Measurements from ENCODE around the gene MTRF1L. TPM values are rescaled to one million over a fixed set of nuclear protein-coding genes. Genes with fewer than 3 reads are reported as not detected.

The MTRF1L gene
- total and polyA plus RNA-seq, 9 donors, result 13.6 to 20.5 (median 15.9) TPM

DNA sequence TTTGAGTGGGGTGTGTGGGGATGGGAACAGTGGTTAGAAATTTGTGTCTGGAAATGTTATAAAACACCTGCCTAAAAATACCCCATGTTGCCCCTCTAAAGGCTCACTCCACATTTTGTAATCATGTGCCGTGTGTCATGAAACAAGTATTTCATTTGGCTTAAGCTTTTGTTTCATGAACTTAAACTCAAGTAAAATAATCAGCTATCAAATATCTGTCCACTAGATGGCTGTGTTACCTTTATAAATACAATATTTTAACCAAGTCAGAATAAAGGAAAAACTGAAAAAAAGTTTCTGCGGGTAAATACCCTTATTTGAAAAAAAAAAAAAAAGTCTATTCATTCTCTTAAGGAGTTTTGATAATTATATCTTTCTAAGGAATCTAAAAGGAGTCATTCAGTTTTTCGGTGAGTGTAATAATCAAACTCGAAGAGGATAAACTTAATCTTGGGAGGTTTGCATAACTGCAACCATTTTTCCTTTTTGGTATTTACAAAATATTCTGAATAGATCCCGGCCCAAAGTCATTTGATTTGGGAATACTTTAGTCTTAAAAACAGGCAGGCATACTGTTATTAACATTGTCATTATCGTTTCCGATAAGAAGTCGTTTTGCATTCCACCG, 29.9 kb upstream of the MTRF1L start:
- Histone ChIP-seq H3K4me1 (ENCODE audit: control insufficient read depth, insufficient read depth, low read length) (no peaks in the 10 kb centered on the region), H3K9me3 (replicated peaks; ENCODE audit: control insufficient read depth, low read depth, low read length) (no peaks in the 10 kb centered on the region), H3K36me3 (ENCODE audit: control insufficient read depth, insufficient read depth, low read length) (no peaks in the 10 kb centered on the region), H3K27me3 (ENCODE audit: control insufficient read depth, insufficient read depth, low read length) (no peaks in the 10 kb centered on the region), H3K4me3 (ENCODE audit: low read length) (no peak overlapping the region), H3K27ac (ENCODE audit: low read length) (no peak overlapping the region)
- peak; percentile 53 for DNase-seq
- WGBS (ENCODE audit: insufficient coverage), result no CpG with 5 or more reads among the region's 9 CpGs

DNA sequence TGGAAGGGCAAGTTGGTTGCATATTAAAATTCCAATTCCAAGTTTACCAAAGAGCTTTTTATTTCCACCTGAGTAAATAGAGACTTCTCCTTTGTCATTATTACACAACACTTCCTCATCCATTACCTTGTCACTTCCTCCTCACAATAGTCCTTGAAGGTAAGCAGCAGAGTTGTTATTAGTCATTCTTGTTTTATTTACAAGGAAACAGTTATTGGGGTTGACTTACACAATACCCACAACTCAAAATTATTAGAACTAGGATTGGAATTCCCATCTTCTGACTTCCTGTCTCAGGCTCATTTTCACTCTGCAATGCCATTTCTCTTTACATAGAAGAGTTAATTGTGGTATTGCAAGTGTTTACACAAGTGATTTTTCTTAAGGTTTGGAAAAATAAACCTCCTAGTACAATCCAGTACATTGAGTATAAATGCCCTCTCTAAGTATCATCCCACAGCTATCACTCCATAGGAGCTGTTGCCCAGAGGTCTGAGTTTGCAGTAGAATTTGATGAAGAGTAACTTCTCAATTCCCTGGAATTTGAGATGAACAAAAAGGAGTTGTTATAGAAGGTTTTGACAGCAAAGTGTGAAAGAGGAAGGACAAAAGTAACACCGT, 28.9 kb upstream of the MTRF1L start:
- no peaks in the 10 kb centered on the region for H3K9me3 ChIP-seq (replicated peaks; ENCODE audit: control insufficient read depth, low read depth, low read length)
- no peaks in the 10 kb centered on the region for H3K27me3 ChIP-seq (ENCODE audit: control insufficient read depth, insufficient read depth, low read length)
- H3K4me1 ChIP-seq (ENCODE audit: control insufficient read depth, insufficient read depth, low read length), result no peaks in the 10 kb centered on the region
- H3K36me3 ChIP-seq (ENCODE audit: control insufficient read depth, insufficient read depth, low read length), result no peaks in the 10 kb centered on the region
- no peak overlapping the region for H3K27ac ChIP-seq (ENCODE audit: low read length)
- H3K4me3 ChIP-seq (ENCODE audit: low read length), result no peak overlapping the region
- DNase-seq, result no peak
- no CpG with 5 or more reads among the region's 1 CpG for WGBS (ENCODE audit: insufficient coverage)

DNA sequence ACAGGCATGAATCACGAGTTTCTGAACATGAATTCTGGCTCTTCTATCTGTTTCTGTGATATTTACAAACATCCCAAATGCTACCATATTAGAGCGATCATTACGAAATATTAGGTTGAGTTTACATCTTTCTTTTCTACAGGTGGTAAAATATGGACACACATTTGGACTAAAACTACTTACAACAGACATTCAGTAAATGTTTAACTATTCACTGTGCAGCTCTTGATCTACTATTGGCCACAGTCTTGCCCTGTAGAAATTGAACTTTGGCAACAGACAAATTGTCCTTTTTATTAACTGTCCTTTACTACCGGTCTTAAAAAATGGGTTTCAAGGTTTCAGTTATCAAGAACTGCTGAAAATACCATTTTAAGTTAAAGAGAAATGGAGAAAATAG, 26.5 kb upstream of the MTRF1L start:
- Histone ChIP-seq H3K9me3 (replicated peaks; ENCODE audit: control insufficient read depth, low read depth, low read length) (no peaks in the 10 kb centered on the region), H3K4me3 (ENCODE audit: low read length) (no peak overlapping the region), H3K36me3 (ENCODE audit: control insufficient read depth, insufficient read depth, low read length) (no peaks in the 10 kb centered on the region), H3K4me1 (ENCODE audit: control insufficient read depth, insufficient read depth, low read length) (no peaks in the 10 kb centered on the region), H3K27ac (ENCODE audit: low read length) (no peak overlapping the region), H3K27me3 (ENCODE audit: control insufficient read depth, insufficient read depth, low read length) (no peaks in the 10 kb centered on the region)
- no CpG with 5 or more reads among the region's 4 CpGs for WGBS (ENCODE audit: insufficient coverage)
- no peak for DNase-seq

DNA sequence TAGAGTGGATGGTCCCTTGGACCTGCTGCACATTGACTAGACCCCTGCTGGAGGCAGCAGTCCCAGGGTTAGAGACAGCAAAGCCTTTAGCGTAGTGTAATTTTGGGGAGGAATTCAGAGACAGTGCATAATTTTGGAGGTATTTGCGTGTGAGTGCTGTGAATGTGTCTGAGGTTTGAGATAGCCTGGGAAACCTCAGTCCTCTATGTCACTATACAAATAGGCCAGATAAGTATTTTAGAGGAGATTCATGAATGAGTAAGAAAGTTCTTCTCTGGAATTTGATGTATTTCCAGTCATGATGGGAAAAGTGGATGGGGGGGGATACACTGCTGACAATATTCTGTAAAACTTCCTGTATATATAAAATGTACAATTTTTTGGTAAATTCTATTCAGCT, 25.8 kb upstream of the MTRF1L start:
- WGBS (ENCODE audit: insufficient coverage), result 88% methylated on average over 1 of the region's 2 CpGs
- Histone ChIP-seq H3K4me1 (ENCODE audit: control insufficient read depth, insufficient read depth, low read length) (no peaks in the 10 kb centered on the region), H3K9me3 (replicated peaks; ENCODE audit: control insufficient read depth, low read depth, low read length) (no peaks in the 10 kb centered on the region), H3K27me3 (ENCODE audit: control insufficient read depth, insufficient read depth, low read length) (no peaks in the 10 kb centered on the region), H3K36me3 (ENCODE audit: control insufficient read depth, insufficient read depth, low read length) (no peaks in the 10 kb centered on the region), H3K27ac (ENCODE audit: low read length) (no peak overlapping the region), H3K4me3 (ENCODE audit: low read length) (no peak overlapping the region)
- no peak for DNase-seq

DNA sequence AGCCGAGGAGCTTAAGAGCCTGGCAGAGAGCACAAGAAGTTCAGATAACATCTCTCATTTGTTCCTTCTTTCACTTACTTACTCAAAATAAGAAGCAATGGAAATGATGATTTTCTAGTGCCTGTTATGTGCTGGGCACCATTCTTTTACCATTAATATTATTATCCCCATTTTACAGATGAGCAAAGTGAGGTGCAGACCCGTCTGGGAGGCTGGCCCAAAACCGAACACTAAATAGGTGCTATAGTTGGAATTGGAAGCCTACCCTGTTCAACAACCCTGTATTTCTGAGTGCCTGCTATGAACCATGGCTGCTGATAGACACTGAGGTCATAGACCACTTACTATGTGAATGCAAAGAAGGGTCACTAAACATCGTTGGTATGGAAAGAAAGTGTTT, 25.0 kb upstream of the MTRF1L start:
- no peak for DNase-seq
- H3K27ac ChIP-seq (ENCODE audit: low read length), result no peak overlapping the region
- no CpG with 5 or more reads among the region's 4 CpGs for WGBS (ENCODE audit: insufficient coverage)
- H3K9me3 ChIP-seq (replicated peaks; ENCODE audit: control insufficient read depth, low read depth, low read length), result no peaks in the 10 kb centered on the region
- no peaks in the 10 kb centered on the region for H3K36me3 ChIP-seq (ENCODE audit: control insufficient read depth, insufficient read depth, low read length)
- no peak overlapping the region for H3K4me3 ChIP-seq (ENCODE audit: low read length)
- no peaks in the 10 kb centered on the region for H3K4me1 ChIP-seq (ENCODE audit: control insufficient read depth, insufficient read depth, low read length)
- H3K27me3 ChIP-seq (ENCODE audit: control insufficient read depth, insufficient read depth, low read length), result no peaks in the 10 kb centered on the region

- Histone ChIP-seq H3K4me1 (ENCODE audit: control insufficient read depth, insufficient read depth, low read length) (no peaks in the 10 kb centered on the region), H3K4me3 (ENCODE audit: low read length) (no peak overlapping the region), H3K36me3 (ENCODE audit: control insufficient read depth, insufficient read depth, low read length) (no peaks in the 10 kb centered on the region), H3K27ac (ENCODE audit: low read length) (no peak overlapping the region), H3K9me3 (replicated peaks; ENCODE audit: control insufficient read depth, low read depth, low read length) (no peaks in the 10 kb centered on the region), H3K27me3 (ENCODE audit: control insufficient read depth, insufficient read depth, low read length) (no peaks in the 10 kb centered on the region)
- no peak for DNase-seq
- no CpG with 5 or more reads among the region's 1 CpG for WGBS (ENCODE audit: insufficient coverage)
Observed at GRCh38 chr6:153024709-153025017, 22.2 kb upstream of the MTRF1L start.

DNA sequence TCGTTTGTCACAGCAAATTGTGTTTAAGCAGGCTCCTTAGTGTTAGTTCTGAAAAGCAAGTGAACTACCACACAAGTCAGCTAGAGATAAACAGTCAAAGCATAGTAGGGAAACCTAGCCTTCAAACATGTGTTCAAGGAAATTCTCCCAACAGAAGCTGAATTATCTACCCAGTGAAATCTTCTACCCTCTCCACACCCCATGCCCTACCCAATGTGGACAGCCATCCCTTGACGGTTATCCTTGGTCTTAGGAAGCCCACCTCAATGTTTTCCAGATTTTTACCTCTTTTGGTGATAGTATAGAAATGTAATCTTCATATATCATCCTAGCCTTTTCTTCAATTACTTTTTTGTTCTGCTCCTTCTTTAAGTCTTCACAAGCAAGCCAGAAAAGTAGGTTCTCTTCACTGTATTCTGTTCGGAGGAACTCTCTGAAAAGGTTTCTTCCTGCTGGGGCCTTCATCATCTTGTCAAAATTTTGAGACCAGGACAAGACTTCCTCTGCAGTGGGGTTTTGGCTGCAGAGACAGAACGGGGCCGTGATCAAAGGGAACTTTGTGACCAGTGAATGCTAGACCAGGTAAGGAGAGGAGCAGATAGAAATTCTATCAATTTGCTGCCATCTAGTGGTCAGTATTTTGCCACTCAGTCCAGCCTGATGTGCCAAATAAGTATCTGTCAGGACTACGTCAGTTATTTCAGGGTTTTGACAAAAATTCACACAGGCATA, 21.6 kb upstream of the MTRF1L start:
- H3K36me3 ChIP-seq (ENCODE audit: control insufficient read depth, insufficient read depth, low read length), result no peaks in the 10 kb centered on the region
- peak; percentile 52 for DNase-seq
- 33% methylated on average over 3 of the region's 6 CpGs for whole genome bisulfite sequencing (ENCODE audit: insufficient coverage)
- H3K9me3 ChIP-seq (replicated peaks; ENCODE audit: control insufficient read depth, low read depth, low read length), result no peaks in the 10 kb centered on the region
- no peaks in the 10 kb centered on the region for H3K27me3 ChIP-seq (ENCODE audit: control insufficient read depth, insufficient read depth, low read length)
- H3K4me1 ChIP-seq (ENCODE audit: control insufficient read depth, insufficient read depth, low read length), result no peaks in the 10 kb centered on the region
- no peak overlapping the region for H3K4me3 ChIP-seq (ENCODE audit: low read length)
- H3K27ac ChIP-seq (ENCODE audit: low read length), result no peak overlapping the region

DNA sequence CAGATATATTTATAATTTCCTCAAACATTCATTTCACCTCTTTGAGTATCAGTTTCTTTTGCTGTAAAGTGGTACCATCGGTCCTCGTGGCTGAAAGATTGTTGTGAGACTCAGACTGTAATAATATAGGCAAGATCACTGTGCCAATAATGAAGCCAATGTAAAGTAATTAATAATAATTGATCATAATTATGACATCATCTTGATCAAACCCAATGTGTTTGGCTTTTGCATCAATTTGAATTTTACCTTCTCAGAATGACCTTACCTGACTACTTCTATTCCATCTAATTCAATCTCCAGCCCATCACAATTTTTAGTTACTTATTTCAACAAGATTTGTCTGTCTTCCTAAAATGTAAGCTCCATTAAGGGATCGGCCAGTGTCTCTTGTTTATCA, 15.8 kb upstream of the MTRF1L start:
- no peaks in the 10 kb centered on the region for H3K27me3 ChIP-seq (ENCODE audit: control insufficient read depth, insufficient read depth, low read length)
- no CpG with 5 or more reads among the region's 3 CpGs for WGBS (ENCODE audit: insufficient coverage)
- no peak overlapping the region for H3K4me3 ChIP-seq (ENCODE audit: low read length)
- H3K36me3 ChIP-seq (ENCODE audit: control insufficient read depth, insufficient read depth, low read length), result no peaks in the 10 kb centered on the region
- DNase-seq, result no peak
- H3K4me1 ChIP-seq (ENCODE audit: control insufficient read depth, insufficient read depth, low read length), result no peaks in the 10 kb centered on the region
- H3K9me3 ChIP-seq (replicated peaks; ENCODE audit: control insufficient read depth, low read depth, low read length), result no peaks in the 10 kb centered on the region
- H3K27ac ChIP-seq (ENCODE audit: low read length), result no peak overlapping the region

DNA sequence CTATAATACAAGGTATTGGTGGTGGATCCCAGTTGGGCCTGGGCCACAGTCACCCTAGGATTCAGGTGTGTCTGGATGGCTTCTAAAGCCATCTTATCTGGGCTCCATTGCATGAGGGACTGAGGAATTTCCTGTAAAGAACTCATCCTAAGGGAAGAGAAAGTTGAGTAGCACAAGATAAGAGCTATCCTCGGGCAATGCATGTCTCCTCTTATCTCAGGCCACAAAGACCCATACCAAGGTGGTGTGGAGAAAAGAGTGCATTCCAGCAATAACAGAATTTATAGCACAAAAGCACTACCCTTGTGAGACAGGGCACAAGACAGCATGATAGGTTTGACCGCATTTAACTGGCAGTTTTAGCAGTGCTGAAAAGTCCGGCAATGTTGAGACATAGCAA, 14.3 kb upstream of the MTRF1L start:
- H3K36me3 ChIP-seq (ENCODE audit: control insufficient read depth, insufficient read depth, low read length), result no peaks in the 10 kb centered on the region
- H3K4me1 ChIP-seq (ENCODE audit: control insufficient read depth, insufficient read depth, low read length), result no peaks in the 10 kb centered on the region
- no peak for DNase-seq
- no peaks in the 10 kb centered on the region for H3K9me3 ChIP-seq (replicated peaks; ENCODE audit: control insufficient read depth, low read depth, low read length)
- no peaks in the 10 kb centered on the region for H3K27me3 ChIP-seq (ENCODE audit: control insufficient read depth, insufficient read depth, low read length)
- 100% methylated on average over 2 of the region's 3 CpGs for WGBS (ENCODE audit: insufficient coverage)
- H3K4me3 ChIP-seq (ENCODE audit: low read length), result no peak overlapping the region
- H3K27ac ChIP-seq (ENCODE audit: low read length), result no peak overlapping the region

DNA sequence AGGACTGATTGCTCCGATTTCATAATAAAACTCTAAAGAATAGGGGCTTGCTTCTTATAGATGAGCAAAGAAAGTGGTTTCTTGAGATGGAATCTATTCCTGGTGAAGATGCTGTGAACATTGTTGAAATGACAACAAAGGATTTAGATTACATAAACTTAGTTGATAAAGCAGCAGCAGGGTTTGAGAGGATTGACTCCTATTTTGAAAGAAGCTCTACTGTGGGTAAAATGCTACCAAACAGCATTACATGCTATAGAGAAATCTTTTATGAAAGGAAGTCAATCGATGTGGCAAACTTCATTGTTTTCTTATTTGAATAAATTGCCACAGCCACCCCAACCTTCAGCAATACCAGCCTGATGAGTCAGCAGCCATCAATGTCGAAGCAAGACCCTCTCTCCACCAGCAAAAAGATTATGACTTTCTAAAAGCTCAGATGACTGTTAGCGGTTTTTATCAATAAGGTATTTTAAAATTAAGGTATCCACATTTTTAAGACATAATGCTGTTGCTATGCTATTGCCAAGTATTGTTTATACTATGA, 12.7 kb upstream of the MTRF1L start:
- H3K4me1 ChIP-seq (ENCODE audit: control insufficient read depth, insufficient read depth, low read length), result no peaks in the 10 kb centered on the region
- no peaks in the 10 kb centered on the region for H3K27me3 ChIP-seq (ENCODE audit: control insufficient read depth, insufficient read depth, low read length)
- 100% methylated on average over 1 of the region's 4 CpGs for WGBS (ENCODE audit: insufficient coverage)
- H3K9me3 ChIP-seq (replicated peaks; ENCODE audit: control insufficient read depth, low read depth, low read length), result no peaks in the 10 kb centered on the region
- no peaks in the 10 kb centered on the region for H3K36me3 ChIP-seq (ENCODE audit: control insufficient read depth, insufficient read depth, low read length)
- no peak overlapping the region for H3K27ac ChIP-seq (ENCODE audit: low read length)
- no peak overlapping the region for H3K4me3 ChIP-seq (ENCODE audit: low read length)
- DNase-seq, result no peak

All from muscle of leg (tissue), 11 donors.